ENCODE data around the gene RANBP9.

DNA sequence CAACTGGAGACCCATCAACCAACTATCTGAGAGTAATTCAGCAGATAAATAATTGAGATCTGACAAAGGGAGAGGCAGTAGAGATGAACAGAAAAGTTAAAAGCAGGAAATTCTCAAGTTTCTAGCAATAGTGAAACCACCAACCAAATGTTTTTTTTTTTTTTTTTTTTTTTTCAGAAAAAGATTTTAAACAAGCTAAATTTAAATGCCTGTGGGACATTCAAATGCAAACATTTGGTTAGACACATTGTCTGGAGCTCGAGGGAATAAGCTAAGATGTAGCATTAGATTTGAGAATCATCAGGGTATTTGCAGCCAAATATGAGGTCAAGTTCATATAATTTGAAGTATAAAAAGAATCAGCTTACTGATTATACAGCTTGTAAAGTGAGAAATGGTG lies 16.4 kb downstream of the RANBP9 start:
- no peak for TF ChIP-seq CTCF (conservative IDR thresholded peaks at IDR 0.05)
- no peak for TF ChIP-seq EZH2 (IDR thresholded peaks at IDR 0.05; ENCODE audit: low read depth)
